GM10266 (cell line): ENCODE data around the gene ABLIM2.

ENCODE experiments used
- DNase-seq: peaks from one replicate; pipeline ENCODE4 v3.0.0; 2012; ENCODE audit errors: extremely low spot score
- CTCF ChIP-seq: IDR thresholded peaks from 2 replicates; pipeline ENCODE4 v1.5.1; 2012; ENCODE audit warnings: mild to moderate bottlenecking, low read depth; ENCODE audit not compliant: control insufficient read depth, insufficient read depth; ENCODE audit errors: missing control alignments

Gene ABLIM2

GRCh38 chr4:8136529-8136928 lies 22.1 kb downstream of the ABLIM2 start:
- no peak for TF ChIP-seq CTCF
- DNase-seq: no peak

GRCh38 chr4:8135666-8136065 lies 22.9 kb downstream of the ABLIM2 start:
- TF ChIP-seq CTCF: no peak

GRCh38 chr4:8133897-8134563 lies 24.6 kb downstream of the ABLIM2 start:
- no peak for TF ChIP-seq CTCF
- DNase-seq: no peak

More at GRCh38 chr4:8135666-8136065, 22.9 kb downstream of the ABLIM2 start:
- no peak for DNase-seq

GRCh38 chr4:8132947-8133705 lies 25.5 kb downstream of the ABLIM2 start:
- no peak for DNase-seq
- TF ChIP-seq CTCF: no peak

GRCh38 chr4:8132400-8132799 lies 26.2 kb downstream of the ABLIM2 start:
- DNase-seq: no peak
- TF ChIP-seq CTCF: no peak

GRCh38 chr4:8131826-8132225 lies 26.8 kb downstream of the ABLIM2 start:
- no peak for DNase-seq
- TF ChIP-seq CTCF: no peak

GRCh38 chr4:8131210-8131609 lies 27.4 kb downstream of the ABLIM2 start:
- DNase-seq: no peak
- no peak for TF ChIP-seq CTCF
